GM21529 (cell line): ENCODE results near the gene KCNA4.
"Not testable (repeated sequence)": the region's sequence is repeated elsewhere in the genome, so short reads cannot be mapped to it uniquely, and the experiment has no call there.

Source experiments
- ATAC-seq: cut with Tn5 transposase; IDR thresholded peaks from one replicate; pipeline ENCODE4 v1.9.1; 2021; ENCODE audit not compliant: unreplicated experiment

KCNA4 gene

GRCh38 chr11:30016588-30017363, at the start of gene KCNA4:
KCNA4 (minus strand) TSS chr11:30017030; CDS start chr11:30012678, 4,352 bp downstream.
- no peak for ATAC-seq

GRCh38 chr11:30062103-30062502, 45.3 kb upstream of the KCNA4 start:
- ATAC-seq = no peak

- ATAC-seq = no peak
These were observed 42.5 kb upstream of the KCNA4 start for GRCh38 chr11:30059172-30059815.

GRCh38 chr11:30049214-30049613, 32.4 kb upstream of the KCNA4 start:
- ATAC-seq = no peak

- ATAC-seq = no peak
These were observed 29.7 kb upstream of the KCNA4 start for GRCh38 chr11:30046578-30046945.

GRCh38 chr11:30045921-30046577, 29.2 kb upstream of the KCNA4 start:
- no peak for ATAC-seq

- ATAC-seq = no peak
These were observed 28.3 kb upstream of the KCNA4 start for GRCh38 chr11:30045144-30045543.

- no peak for ATAC-seq
These were observed 24.3 kb upstream of the KCNA4 start for GRCh38 chr11:30041171-30041570.

- ATAC-seq = not testable (repeated sequence)
These were observed 17.9 kb upstream of the KCNA4 start for GRCh38 chr11:30034746-30035145.

GRCh38 chr11:30034166-30034565, 17.3 kb upstream of the KCNA4 start:
- not testable (repeated sequence) for ATAC-seq

GRCh38 chr11:30025396-30026139, 8.7 kb upstream of the KCNA4 start:
- no peak for ATAC-seq

GRCh38 chr11:30023074-30023473, 6.2 kb upstream of the KCNA4 start:
- ATAC-seq = no peak

GRCh38 chr11:30019481-30019880, 2.7 kb upstream of the KCNA4 start:
- no peak for ATAC-seq

- no peak for ATAC-seq
These were observed 1.7 kb upstream of the KCNA4 start for GRCh38 chr11:30018495-30018894.

- no peak for ATAC-seq
These were observed 640 bp upstream of the KCNA4 start for GRCh38 chr11:30017445-30017895.

- ATAC-seq = no peak
These were observed 961 bp downstream of the KCNA4 start for GRCh38 chr11:30015725-30016412.

- no peak for ATAC-seq
These were observed 4.5 kb downstream of the KCNA4 start for GRCh38 chr11:30012346-30012745.

- ATAC-seq = no peak
These were observed 7.8 kb downstream of the KCNA4 start for GRCh38 chr11:30009060-30009459.

GRCh38 chr11:30006876-30007275, 10.0 kb downstream of the KCNA4 start:
- ATAC-seq = no peak

- no peak for ATAC-seq
These were observed 14.6 kb downstream of the KCNA4 start for GRCh38 chr11:30002157-30002785.
